HG03520 (cell line): ENCODE data around the gene SIAH3.

Experiments used
- ATAC-seq: cut with Tn5 transposase; IDR thresholded peaks from one replicate; pipeline ENCODE4 v1.9.1; 2021; ENCODE audit warnings: mild to moderate bottlenecking, moderate library complexity; ENCODE audit not compliant: unreplicated experiment

SIAH3 gene

DNA sequence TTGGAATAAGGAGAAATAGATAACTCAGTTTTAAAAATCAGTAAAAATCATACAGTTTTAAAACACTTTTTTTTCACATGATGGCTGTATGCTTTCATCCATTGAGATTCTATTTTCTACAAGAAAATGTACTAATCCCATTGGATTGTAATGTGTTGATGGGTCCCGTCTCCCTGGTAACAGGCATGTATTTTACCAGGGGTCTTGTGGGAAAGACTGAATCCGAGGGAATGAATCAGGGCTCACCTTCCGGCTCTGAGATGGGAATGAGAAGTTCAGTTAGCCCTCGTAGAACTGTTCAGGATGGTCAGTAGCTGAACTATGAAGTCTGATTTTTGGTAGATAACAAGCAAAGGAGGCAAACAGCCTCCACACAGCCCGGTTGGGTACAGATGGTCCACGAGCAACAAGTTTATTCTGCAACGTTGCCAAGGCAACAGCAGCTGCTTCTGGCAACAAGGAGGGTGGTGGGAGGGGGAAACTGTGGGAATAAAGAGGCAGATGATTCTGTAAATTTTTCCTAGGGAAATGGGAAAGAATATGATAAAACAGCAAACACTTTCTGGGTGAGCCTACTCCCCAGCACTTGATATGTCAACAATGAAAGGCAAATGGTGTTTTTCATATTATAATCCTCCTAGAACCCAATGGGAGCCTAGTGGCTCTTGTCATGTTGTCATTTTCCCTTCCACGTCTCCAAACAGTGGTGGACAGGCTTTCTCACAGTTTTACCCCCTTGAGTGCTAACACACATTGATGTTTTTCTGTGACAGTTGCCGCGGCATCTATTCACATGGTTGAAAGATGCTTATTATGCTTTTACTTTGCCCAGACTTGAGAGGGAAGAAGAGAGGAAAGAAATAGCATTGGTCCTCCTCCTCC lies 12.4 kb upstream of the SIAH3 start:
- ATAC-seq: no peak

GRCh38 chr13:45861322-45861721 lies 9.8 kb upstream of the SIAH3 start:
- no peak for ATAC-seq

GRCh38 chr13:45860240-45860639 lies 8.7 kb upstream of the SIAH3 start:
- ATAC-seq: no peak

GRCh38 chr13:45859705-45860104 lies 8.2 kb upstream of the SIAH3 start:
- no peak for ATAC-seq

GRCh38 chr13:45852494-45852893 lies 941 bp upstream of the SIAH3 start:
- no peak for ATAC-seq

DNA sequence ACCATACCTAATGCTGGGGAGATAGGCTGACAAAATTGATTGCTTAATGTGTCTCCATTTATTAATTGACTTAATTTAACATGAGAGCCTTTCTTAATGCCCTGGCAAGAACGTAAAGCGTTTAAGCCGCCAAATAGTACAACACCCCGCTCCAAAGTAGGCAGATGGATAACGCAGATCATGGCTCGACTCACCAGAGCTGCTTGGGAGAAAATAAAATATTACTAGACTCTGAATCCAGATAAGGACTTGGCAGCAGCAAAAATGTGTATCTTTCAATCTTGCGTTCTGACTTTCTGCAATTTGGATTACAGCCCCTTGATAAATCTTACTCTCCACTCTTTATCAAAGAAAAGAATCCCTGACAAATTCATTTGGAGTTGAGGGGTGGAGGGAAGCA lies 403 bp upstream of the SIAH3 start:
- no peak for ATAC-seq

DNA sequence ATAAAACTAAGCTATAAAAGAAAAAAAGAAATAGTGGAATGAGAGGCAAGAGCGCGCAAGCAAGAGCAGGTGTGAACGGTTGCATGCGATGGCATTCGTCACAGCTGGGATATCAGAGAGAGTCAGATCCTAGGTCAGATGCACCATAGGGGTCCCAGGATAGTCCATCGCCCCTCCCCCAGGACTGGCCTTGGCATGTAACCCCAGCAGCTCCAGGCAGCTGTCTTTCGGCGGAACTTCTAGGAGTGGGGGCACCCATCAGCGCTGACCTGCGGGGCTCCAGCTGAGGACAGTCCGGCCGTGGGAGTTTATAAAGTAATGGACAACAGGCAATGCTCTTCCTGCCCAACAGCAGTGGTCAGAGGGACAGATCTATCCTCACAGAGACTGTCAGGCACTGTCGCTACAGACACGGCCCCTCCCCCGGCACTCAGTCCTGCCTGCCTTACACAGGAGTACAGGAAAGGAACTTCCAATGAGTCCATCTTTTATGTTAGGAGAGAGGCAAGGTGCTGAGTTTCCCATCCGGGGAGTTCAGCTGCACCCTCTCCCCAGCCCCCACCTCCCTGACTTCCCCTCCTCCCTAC lies 1.4 kb downstream of the SIAH3 start:
- no peak for ATAC-seq

- no peak for ATAC-seq
These were observed 2.1 kb downstream of the SIAH3 start for GRCh38 chr13:45849408-45849807.

DNA sequence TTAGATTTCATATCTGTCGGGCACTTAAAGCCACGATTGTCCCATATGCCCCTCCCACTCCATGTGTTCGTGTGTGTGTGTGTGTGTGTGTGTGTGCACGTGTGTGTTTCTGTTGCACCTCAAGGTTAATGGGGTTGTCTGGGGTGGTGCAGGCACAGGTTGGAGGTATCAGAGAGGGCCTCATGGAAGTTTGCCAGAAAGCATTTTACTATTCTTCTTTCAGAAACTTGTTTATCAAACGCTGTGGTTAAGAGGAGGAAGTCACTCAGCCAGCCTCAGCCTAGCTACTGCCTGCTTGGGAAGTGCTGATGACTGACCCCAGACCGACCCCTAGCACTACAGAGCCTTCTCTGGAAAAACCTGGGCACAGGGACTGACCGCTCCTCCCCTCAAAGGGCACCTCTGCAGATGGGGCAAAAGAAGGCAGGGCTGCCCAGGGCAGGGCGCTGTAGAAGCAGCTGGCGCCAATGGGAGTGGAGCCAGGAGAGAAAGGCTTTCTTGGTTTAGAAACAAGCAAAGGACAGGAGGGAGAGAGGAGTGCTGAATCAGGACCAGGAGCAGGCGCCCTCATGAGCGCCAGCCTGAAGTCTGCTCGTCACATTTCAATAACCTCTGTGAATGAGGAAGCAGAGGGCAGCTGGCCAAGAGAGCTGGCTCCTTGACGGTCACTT lies 3.9 kb downstream of the SIAH3 start:
- no peak for ATAC-seq

DNA sequence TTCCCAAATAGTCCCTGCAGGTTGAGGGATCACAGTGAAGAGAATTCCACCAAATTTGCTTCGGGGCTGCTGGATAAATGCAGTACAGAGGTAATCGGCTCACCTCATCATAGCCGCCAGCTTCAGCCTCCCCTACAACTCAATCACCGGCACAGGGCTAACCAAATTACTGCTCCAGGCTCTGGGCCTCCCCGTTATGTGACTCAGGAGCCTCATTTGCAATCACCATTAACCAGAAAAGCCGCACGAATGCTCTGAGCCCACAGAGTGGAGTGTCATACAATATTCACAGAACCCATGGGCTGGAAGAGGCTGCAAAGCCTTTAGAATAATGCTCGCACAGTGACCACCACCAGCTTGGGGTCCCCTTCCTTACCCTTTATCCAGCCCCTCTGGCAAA lies 4.9 kb downstream of the SIAH3 start:
- ATAC-seq: no peak

DNA sequence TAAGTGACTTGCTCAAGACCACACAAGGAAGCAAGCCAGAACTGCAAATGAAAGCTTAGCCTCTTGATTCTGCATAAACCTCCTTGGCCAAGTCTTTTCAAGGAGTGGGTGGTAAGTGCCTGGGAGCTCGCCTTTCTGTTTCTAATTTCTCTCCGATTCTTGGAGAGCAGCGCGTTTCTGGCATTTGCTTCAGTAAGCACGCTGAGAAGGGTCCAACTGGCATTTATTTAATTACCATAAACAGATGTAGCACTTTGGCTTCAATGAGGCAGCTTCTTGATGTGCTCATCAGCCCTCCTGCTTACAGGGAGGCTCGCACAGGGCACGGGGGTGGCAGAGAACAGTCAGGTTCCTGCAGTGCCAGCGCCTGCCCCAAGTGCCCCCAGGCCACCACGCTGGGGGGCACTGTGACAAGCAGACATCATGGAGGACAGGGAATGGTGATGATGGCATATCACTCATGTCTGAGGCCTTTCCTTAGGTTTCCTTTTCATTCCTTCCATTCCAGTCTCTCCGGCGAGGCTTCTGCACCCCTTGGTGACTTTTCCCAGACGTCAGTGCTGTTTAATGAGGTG lies 13.3 kb downstream of the SIAH3 start:
- no peak for ATAC-seq

- no peak for ATAC-seq
These were observed 14.4 kb downstream of the SIAH3 start for GRCh38 chr13:45837111-45837510.

DNA sequence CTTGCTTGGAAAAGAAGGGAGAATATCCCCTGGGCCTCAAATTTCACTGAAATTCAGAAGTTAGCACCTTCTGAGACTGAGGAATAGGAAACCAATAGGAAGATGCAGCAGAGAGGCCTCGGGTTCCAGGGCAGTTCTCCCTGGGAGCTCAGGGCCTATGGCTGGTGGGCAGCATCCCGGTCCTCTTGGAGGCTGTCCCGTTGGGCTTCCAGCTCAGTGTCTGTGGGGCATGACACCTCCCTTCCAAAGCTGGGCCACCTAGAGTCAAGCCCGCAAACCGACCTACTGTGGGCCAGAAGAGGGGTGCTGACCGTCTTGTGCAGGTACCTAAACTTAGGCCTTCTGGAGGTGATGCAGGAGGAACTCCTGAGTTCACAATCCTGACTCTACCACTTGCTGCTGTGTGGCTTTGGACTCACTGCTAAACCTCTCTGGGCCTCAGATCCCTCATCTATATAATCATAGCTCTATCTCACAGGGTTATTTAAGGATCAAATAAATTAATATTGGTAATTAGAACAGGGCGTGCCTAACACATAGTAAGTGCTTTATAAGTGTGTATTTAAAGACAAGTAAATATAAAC lies 17.1 kb downstream of the SIAH3 start:
- ATAC-seq: no peak

- no peak for ATAC-seq
These were observed 17.7 kb downstream of the SIAH3 start for GRCh38 chr13:45833663-45834375.

DNA sequence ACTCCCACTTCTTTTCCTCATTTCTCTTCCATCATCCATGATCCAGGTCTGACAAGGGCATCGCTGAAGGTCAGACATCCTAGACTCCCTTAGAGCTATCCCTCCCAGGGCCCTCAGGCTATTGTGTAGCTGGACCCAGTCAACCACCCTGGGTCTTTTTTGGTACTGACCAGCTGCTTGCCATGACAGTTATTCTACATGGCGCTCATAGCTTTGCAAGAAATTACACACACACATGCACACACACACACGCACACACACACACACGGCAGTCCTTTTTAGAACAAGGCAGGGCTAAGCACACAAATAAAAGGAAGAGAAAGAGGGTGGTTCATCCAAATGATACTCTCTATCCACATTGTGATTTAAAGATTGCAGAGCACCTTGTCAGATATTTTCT lies 18.3 kb downstream of the SIAH3 start:
- no peak for ATAC-seq

DNA sequence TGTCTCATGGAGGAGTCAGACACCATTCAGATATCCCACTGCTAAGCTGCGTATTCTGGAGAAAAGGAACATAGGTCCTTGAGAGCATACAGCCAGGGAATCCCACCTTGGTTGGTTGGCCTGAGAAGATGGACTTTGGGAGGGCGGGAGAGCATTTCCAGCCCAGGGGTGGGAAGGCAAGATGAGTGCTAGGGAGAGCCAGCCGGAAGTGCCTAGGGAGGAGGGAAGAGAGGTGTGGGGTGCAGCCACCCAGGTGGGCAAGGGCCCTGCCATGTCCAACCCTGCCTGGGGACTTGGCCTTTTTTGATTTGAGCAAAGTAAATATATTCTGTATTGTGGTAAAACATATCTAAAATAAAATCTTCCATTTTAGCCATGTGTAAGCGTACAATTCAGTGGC lies 19.7 kb downstream of the SIAH3 start:
- ATAC-seq: no peak

- ATAC-seq: no peak
These were observed 21.4 kb downstream of the SIAH3 start for GRCh38 chr13:45830121-45830520.

GRCh38 chr13:45828256-45828968 lies 23.1 kb downstream of the SIAH3 start:
- no peak for ATAC-seq

GRCh38 chr13:45827318-45827717 lies 24.2 kb downstream of the SIAH3 start:
- ATAC-seq: no peak

- ATAC-seq: no peak
These were observed 24.8 kb downstream of the SIAH3 start for GRCh38 chr13:45826731-45827130.
